DMS79 treated with DMSO at 0.1 percent for 48 hours (cell line): ENCODE results near the gene THRA.

Experiments
- DNase-seq: peaks from one replicate; lab custom pipeline; 2025; lab: John Stamatoyannopoulos, UW

Gene THRA

GRCh38 chr17:40064971-40065768, 2.4 kb downstream of the THRA start:
- no peak for DNase-seq

- no peak for DNase-seq
Observed at GRCh38 chr17:40065769-40066510, 3.2 kb downstream of the THRA start.

DNA sequence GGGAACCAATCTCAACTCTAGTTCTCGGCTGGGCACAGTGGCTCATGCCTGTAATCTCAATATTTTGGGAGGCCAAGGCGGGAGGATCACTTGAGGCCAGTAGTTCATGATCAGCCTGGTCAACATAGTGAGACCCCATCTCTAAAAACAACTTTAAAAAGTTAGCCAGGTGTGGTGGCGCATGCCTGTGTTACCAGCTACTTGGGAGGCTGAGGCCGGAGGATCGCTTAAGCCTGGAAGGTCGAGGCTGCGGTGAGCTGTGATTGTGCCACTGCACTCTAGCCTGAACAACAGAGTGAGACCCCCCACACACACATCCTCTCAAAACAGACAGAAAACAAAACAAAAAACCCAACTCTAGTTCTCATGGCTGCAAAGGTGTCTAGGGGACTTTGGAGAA, 4.9 kb downstream of the THRA start:
- DNase-seq: no peak

- DNase-seq: no peak
Observed at GRCh38 chr17:40068129-40068581, 5.4 kb downstream of the THRA start.

DNA sequence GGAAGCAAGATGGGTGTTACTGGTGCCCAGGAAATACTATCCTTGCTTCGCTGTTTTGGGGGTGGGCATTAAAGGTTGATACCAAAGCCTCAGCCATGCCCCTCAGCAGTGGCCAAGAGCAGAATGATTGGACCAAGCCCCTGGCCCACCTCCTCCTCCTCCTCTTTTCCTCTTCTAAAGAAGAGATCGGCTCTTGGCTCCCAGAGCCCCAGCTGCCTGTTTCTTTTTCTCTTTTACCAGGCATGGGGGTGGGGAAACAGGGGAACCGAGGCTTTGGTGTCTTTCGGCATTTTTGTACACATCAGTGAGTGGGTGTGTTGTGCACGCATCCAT, 5.8 kb downstream of the THRA start:
- no peak for DNase-seq

- DNase-seq: no peak
Observed at GRCh38 chr17:40068917-40069750, 6.4 kb downstream of the THRA start.

GRCh38 chr17:40069751-40070708, 7.3 kb downstream of the THRA start:
- peak; percentile 44 for DNase-seq

GRCh38 chr17:40070709-40071312, 8.0 kb downstream of the THRA start:
- DNase-seq: no peak

DNA sequence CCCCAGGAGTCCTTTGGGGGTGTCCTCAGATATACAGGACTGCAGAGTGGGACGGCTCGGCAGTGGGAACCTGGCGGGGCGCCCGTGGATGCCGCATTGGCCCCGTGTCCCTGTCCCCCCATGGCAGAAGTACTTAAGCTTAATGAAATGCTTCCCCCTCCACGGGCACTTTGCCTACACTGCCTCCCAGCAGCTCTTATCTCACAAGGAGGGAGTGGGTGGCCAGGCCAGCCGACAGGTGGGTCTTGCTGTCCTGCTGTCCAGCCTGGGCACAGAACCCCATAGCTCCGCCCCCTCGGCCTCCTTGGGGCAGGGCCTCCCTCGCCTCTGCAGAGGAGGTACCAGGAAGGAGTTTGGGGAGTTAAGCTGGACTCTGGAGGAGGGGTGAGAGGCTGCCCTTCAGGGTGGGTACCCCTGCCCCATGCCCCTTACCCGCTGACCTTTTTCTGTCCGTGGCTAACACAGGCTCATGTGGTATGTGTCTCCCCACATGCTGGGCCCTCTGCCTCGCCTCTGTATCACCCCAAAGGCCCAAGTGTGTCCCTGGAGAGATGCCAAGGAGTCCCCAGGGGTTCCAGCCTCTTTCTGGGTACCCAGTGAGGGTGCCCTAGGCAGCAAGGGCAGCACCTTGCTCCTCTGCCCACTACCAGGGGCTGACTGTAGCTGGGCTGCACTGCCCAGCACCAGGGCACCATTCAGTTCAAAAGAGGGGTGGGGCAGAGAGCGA, 8.7 kb downstream of the THRA start:
- DNase-seq: no peak

DNA sequence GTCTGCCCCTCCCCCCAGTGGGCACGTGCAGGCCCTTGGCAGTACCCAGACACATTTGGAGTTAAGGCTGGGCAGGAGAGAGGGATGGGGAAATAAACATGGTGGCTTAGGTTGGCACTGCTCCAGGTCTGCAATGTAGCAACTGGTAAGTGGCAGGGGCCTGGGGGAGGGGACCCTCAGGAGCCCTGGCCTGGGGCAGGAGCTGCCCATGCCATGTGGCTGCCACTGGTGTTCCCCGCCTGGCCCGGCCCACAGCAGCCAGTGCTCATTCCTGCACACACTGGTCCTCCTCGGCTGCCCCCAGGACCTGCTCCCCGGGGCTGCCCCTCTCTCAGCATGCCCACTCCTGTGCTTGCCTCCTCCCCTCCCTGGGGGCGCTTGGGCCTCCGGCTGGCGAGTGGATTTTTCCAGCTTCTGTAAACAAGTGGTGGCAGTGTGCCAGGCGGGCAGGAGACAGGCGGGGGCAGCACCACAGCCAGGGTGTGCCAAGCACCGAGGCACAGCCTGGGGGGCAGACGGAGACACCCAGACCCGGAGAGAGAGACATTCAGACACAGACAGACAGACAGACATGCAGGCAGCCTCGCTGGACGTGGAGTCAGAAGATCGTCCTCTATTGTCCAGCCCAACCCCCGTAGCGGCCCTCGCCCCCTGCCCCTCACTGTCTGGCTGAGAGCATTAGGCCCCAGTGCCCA, 9.4 kb downstream of the THRA start:
- peak; percentile 96 for DNase-seq

DNA sequence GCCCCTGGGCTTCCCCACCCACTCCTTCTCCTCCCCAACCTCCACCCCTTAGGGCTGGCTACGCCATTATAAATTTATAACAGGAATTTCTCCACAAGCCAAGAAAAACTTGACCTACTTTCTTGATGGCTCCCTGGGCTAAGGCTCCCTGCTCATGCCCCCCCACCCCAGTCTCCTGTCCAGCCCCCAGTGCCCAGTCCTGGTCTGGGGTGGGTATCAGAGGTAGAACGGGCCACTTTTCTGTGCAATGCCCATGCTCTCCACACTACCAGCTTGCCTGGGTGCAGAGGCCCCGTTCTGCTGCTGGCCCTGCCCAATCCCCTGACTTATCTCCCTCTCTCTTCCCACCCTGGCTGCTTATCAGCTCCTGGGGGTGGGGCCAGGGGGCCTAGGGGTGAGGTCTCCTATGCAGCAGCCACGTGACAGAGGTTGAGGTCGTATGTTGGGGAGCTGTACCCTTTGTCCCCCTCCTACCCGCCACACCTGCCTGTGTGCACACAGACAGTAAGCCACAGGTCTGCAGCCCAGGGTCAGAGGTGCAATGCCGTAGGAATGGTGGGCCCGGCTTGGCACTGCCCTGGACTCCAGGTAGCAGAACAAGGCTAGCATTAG, 10.1 kb downstream of the THRA start:
- DNase-seq: peak; percentile 24

DNA sequence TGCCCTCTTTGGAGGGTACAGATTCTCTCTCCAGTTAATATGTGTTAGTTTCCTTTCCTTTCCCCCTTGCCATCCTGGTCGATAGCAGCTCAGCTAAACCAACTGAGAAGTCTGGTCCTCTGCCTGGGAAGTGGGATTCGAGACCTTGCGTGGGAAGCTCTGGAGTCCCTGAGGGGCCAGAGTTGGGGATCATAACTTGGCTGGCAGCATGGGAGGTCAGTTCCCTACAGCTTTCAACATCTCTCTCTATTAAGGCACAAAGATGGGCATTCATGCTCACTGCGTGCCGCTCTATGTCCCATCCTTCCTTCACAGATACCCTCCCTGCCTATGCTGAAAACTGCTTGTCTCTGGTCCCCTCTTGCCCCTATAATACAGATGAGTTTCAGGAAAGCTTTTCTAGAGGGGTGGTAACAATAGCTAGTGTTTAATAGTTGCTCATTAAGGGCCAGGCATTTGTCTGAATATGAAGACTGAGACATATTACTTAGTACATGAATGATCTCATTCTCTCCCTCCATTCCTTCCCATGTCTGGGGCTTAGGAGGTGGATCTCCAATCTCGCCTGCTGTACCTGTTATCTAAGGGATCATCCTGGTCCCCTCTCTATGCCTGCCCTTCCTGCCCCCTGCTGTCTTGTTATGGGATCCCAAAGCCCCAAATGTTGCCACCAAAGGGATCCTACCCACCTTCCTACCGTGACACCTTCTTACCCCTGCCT, 10.8 kb downstream of the THRA start:
- DNase-seq: no peak

DNA sequence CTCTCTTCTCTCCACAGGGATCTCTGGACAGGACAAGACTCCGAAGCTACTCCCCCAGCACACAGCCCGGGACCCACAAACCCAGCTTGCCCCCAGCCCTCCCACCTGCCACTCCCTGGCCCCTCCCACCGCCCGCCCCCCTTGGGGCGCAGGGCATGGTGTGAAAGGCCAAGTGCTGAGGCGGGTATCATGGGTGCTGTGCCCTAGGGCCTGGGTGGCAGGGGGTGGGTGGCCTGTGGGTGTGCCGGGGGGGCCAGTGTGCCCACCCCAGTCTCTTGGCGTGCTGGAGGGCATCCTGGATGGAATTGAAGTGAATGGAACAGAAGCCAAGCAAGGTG, 11.4 kb downstream of the THRA start:
- DNase-seq: no peak

GRCh38 chr17:40074871-40075200, 12.1 kb downstream of the THRA start:
- DNase-seq: no peak

DNA sequence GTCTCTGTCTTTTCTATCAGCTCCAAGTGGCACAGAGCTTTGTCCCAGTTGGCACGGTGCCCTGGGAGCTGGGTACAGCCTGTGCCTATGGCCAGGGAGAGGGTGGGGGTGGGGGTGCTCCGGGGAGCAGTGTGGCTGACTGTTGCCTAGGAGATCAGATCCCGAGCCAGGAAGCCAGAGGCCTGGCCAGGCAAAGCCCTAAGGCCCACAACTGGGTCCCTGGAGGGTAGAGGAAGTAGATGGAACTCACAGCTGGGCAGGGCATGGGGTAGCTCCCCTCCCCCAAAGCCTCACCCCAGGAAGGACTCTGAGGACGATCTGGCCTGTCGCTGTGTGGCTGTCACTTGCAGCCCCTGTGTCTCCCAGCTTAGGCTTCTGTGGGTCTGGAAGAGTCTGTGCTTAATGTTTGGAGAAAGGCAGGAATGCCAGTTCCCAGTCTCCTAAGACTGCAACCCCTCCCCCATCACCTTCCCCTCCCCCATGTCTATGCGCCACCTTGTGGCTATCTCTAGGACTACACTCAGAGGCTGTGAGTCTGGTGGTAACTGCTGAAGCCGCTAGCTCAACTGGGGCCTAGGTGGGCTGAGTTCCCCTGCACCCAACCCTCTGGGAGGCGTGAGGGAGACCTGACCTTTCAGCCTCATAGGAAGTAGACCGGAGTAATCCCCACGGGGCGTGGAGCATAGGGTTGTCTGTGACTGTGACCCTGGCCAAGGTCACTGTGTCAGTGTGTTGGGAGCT, 12.6 kb downstream of the THRA start:
- DNase-seq: peak; percentile 72

DNA sequence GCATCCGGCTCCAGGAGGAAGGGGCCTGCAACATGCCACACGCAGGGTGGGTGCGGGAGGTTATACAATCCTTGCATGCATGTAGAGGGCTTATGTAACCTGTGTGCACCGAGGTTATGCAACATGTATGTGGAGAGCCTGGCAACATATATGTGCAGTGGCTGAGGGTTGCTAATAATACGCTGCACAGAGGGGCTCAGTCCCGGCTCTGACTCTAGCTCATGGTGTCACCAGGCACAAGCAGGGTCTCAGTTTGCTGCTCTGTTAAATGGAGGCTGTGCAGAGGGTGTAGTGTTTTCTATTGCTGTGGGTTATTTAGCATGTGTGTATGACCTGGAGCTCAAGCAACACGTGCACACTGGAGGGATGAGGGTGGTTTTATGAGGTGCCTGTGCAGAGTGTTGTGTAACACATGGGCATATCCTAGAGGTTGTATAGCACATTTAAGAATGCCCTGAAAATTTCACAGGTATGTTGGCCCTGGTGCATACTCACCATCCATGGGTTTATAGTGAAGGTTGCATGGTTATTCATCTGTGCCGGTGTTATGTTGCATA, 13.3 kb downstream of the THRA start:
- DNase-seq: no peak

DNA sequence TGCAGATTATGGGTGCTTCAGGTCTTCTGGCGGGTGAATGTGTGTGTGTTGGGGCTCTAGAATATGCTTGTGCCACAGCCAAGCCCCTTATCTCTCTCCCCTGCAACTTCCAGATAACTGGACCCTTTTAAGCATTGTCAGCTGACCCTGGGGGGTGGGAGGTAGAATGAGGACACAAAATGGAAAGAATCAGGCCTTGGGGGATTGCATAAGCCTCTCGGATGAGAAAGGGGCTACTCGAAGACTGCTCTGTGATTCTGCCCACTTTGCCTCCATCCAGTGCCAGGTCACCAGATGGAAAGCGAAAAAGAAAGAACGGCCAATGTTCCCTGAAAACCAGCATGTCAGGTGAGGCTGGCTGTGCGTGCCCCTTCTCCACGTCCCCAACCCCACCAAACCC, 13.8 kb downstream of the THRA start:
- no peak for DNase-seq

GRCh38 chr17:40079545-40079944, 16.8 kb downstream of the THRA start:
- DNase-seq: no peak
